Left renal pelvis (tissue), 4 donors: ENCODE results near the gene LEUTX. TPM values are rescaled to one million over a fixed set of nuclear protein-coding genes. Genes with fewer than 3 reads are reported as not detected.

ENCODE experiments used
- DNase-seq, 4 donors: peaks; one replicate each; pipeline ENCODE4 v3.0.0-alpha.2; 2013; ENCODE audit warnings: low read depth in 4 of 4, low spot score in 3 of 4
- polyA plus RNA-seq, 4 donors: library from polyadenylated mRNA; unstranded; fragments of 120-200 nt; gene quantifications; one replicate each; pipeline ENCODE4 v1.2.1, GENCODE V29; 2013; ENCODE audit not compliant: insufficient read length in 4 of 4

The LEUTX gene
- polyA plus RNA-seq, 4 donors, result not detected

GRCh38 chr19:39820696-39821095 is 42.0 kb downstream of the LEUTX start:
- no peak for DNase-seq

GRCh38 chr19:39823686-39824085 is 45.0 kb downstream of the LEUTX start:
- no peak for DNase-seq

- peak; percentile 75 to 91 (median 82) for DNase-seq
Measured at GRCh38 chr19:39824143-39825092, 45.8 kb downstream of the LEUTX start.

GRCh38 chr19:39825093-39825463 is 46.4 kb downstream of the LEUTX start:
- no peak for DNase-seq

- DNase-seq, result no peak
Measured at GRCh38 chr19:39825531-39826076, 47.0 kb downstream of the LEUTX start.

- DNase-seq, result no peak
Measured at GRCh38 chr19:39826311-39826945, 47.8 kb downstream of the LEUTX start.

- DNase-seq, result no peak
Measured at GRCh38 chr19:39827216-39827615, 48.6 kb downstream of the LEUTX start.

- DNase-seq, result no peak
Measured at GRCh38 chr19:39828015-39828653, 49.5 kb downstream of the LEUTX start.

GRCh38 chr19:39828654-39829032 is 50.0 kb downstream of the LEUTX start:
- DNase-seq, result no peak

- no peak for DNase-seq
Measured at GRCh38 chr19:39829702-39830275, 51.1 kb downstream of the LEUTX start.

- no peak for DNase-seq
Measured at GRCh38 chr19:39830406-39830805, 51.8 kb downstream of the LEUTX start.

GRCh38 chr19:39830847-39831246 is 52.2 kb downstream of the LEUTX start:
- DNase-seq, result no peak

GRCh38 chr19:39831679-39832078 is 53.0 kb downstream of the LEUTX start:
- DNase-seq, result no peak

GRCh38 chr19:39832341-39833083 is 53.9 kb downstream of the LEUTX start:
- no peak for DNase-seq

- no peak for DNase-seq
Measured at GRCh38 chr19:39833160-39833463, 54.5 kb downstream of the LEUTX start.

- DNase-seq, result peak; percentile 91 to 96 (median 94)
Measured at GRCh38 chr19:39833464-39834286, 55.0 kb downstream of the LEUTX start, which contains the start of gene DYRK1B. DYRK1B (minus strand) TSS chr19:39834162; CDS start chr19:39831867, 2,295 bp downstream.

- no peak for DNase-seq
Measured at GRCh38 chr19:39834287-39834841, 55.7 kb downstream of the LEUTX start.
